CMK (cell line): ENCODE measurements around the gene SLAMF9.

ENCODE experiments used
- DNase-seq: peaks from one replicate; pipeline ENCODE4 v3.0.0-alpha.2; 2010; ENCODE audit warnings: low read depth

The SLAMF9 gene

GRCh38 chr1:159945483-159946241, 8.4 kb downstream of the SLAMF9 start, which contains the start of gene IGSF9:
Gene IGSF9 (minus strand): TSS chr1:159945613. CDS start chr1:159943454, 2,159 bp downstream.
- DNase-seq, result no peak

GRCh38 chr1:159944623-159945455, 9.2 kb downstream of the SLAMF9 start:
- DNase-seq, result no peak

- no peak for DNase-seq
Measured at GRCh38 chr1:159943908-159944622, 10.0 kb downstream of the SLAMF9 start.

GRCh38 chr1:159943278-159943640, 10.8 kb downstream of the SLAMF9 start:
- DNase-seq, result no peak

- no peak for DNase-seq
Measured at GRCh38 chr1:159942632-159943277, 11.3 kb downstream of the SLAMF9 start.

GRCh38 chr1:159941591-159942560, 12.2 kb downstream of the SLAMF9 start:
- DNase-seq, result no peak

GRCh38 chr1:159941141-159941540, 12.9 kb downstream of the SLAMF9 start:
- no peak for DNase-seq

- no peak for DNase-seq
Measured at GRCh38 chr1:159940006-159940620, 13.9 kb downstream of the SLAMF9 start.

- DNase-seq, result no peak
Measured at GRCh38 chr1:159939678-159940002, 14.4 kb downstream of the SLAMF9 start.

GRCh38 chr1:159938905-159939677, 14.9 kb downstream of the SLAMF9 start:
- DNase-seq, result no peak

GRCh38 chr1:159938211-159938852, 15.7 kb downstream of the SLAMF9 start:
- DNase-seq, result no peak

GRCh38 chr1:159937054-159937750, 16.8 kb downstream of the SLAMF9 start:
- no peak for DNase-seq

- no peak for DNase-seq
Measured at GRCh38 chr1:159936273-159936904, 17.6 kb downstream of the SLAMF9 start.

GRCh38 chr1:159935719-159936272, 18.2 kb downstream of the SLAMF9 start:
- DNase-seq, result no peak

GRCh38 chr1:159935305-159935704, 18.7 kb downstream of the SLAMF9 start:
- DNase-seq, result no peak

GRCh38 chr1:159934136-159935039, 19.6 kb downstream of the SLAMF9 start:
- no peak for DNase-seq

- DNase-seq, result no peak
Measured at GRCh38 chr1:159933347-159933746, 20.7 kb downstream of the SLAMF9 start.
